PC-9 (cell line): ENCODE data around the gene HOXB9.

Experiments used
- CTCF ChIP-seq: fragments of 200-600 bp; sonication (generic); conservative IDR thresholded peaks from 2 replicates; pipeline ENCODE4 v1.6.1; 2017; ENCODE audit warnings: mixed run types, antibody characterized with exemption, mild to moderate bottlenecking, moderate library complexity
- EZH2 ChIP-seq: fragments of 200-600 bp; sonication (generic); IDR thresholded peaks from 2 replicates; pipeline ENCODE4 v1.8.0; 2017; ENCODE audit warnings: antibody characterized with exemption, low read depth

GRCh38 chr17:48649741-48650140 lies 23.6 kb upstream of the HOXB9 start:
- TF ChIP-seq CTCF (no peak), EZH2 (no peak)
